PFSK-1 (cell line): ENCODE data around the gene DPM2.

Source experiments
- FOXP2 ChIP-seq: optimal IDR thresholded peaks from 2 replicates; pipeline ENCODE3; 2011; ENCODE audit warnings: borderline replicate concordance, control low read depth, inconsistent platforms; ENCODE audit not compliant: insufficient read depth; ENCODE audit errors: extremely low read length, extremely low read depth
- POLR2AphosphoS5 ChIP-seq: IDR thresholded peaks from 2 replicates; pipeline ENCODE4 v1.6.1; 2012; ENCODE audit warnings: low read depth, mild to moderate bottlenecking, control low read depth, low read length, moderate library complexity
- SIN3A ChIP-seq: IDR thresholded peaks from 2 replicates; pipeline ENCODE4 v1.6.1; 2012; ENCODE audit warnings: mild to moderate bottlenecking, low read length, moderate library complexity, borderline replicate concordance; ENCODE audit not compliant: insufficient read depth
- TAF1 ChIP-seq: IDR thresholded peaks from 2 replicates; pipeline ENCODE4 v1.6.1; 2012; ENCODE audit warnings: low read length, control low read depth, borderline replicate concordance; ENCODE audit not compliant: insufficient read depth
- TF ChIP-seq, protein P1 (sequence below), 2 experiments: IDR thresholded peaks; 2 replicates each; pipeline versions ENCODE4 v1.6.1 to v1.8.0; 2011 to 2012; ENCODE audit warnings: low read depth in 2 of 2, low read length in 2 of 2, control low read depth in 1 of 2, inconsistent platforms in 1 of 2, mild to moderate bottlenecking in 1 of 2, moderate library complexity in 1 of 2; ENCODE audit not compliant: insufficient read depth in 1 of 2

Gene DPM2

DNA sequence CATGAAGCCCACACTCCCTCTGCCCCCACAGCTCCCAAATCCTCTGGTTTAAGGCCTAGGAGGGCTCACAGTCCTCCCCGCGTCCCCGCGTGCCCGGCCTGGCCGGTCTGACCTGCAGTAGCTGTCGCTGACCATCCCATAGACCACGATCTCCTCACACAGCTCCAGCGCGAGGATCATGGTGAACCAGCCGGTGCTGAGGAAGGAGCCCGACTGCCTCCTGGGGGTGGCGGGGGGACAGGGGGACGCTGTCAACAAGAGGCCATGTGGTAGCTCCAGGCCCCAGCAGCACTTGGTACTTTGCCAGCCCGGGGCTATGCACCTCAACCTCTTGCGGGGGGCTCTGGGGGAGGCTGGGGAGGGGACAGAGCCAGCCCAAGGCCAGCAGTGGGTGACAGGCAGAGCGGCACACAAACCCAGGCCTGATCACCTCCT, 27.8 kb downstream of the DPM2 start:
- no peak for TF ChIP-seq POLR2AphosphoS5
- TF ChIP-seq, protein P1, sequence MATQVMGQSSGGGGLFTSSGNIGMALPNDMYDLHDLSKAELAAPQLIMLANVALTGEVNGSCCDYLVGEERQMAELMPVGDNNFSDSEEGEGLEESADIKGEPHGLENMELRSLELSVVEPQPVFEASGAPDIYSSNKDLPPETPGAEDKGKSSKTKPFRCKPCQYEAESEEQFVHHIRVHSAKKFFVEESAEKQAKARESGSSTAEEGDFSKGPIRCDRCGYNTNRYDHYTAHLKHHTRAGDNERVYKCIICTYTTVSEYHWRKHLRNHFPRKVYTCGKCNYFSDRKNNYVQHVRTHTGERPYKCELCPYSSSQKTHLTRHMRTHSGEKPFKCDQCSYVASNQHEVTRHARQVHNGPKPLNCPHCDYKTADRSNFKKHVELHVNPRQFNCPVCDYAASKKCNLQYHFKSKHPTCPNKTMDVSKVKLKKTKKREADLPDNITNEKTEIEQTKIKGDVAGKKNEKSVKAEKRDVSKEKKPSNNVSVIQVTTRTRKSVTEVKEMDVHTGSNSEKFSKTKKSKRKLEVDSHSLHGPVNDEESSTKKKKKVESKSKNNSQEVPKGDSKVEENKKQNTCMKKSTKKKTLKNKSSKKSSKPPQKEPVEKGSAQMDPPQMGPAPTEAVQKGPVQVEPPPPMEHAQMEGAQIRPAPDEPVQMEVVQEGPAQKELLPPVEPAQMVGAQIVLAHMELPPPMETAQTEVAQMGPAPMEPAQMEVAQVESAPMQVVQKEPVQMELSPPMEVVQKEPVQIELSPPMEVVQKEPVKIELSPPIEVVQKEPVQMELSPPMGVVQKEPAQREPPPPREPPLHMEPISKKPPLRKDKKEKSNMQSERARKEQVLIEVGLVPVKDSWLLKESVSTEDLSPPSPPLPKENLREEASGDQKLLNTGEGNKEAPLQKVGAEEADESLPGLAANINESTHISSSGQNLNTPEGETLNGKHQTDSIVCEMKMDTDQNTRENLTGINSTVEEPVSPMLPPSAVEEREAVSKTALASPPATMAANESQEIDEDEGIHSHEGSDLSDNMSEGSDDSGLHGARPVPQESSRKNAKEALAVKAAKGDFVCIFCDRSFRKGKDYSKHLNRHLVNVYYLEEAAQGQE (IDR thresholded peaks at IDR 0.05; ENCODE audit: insufficient read depth in 1 of 2, low read depth in 2 of 2, low read length in 2 of 2) = no peak
- no peak for TF ChIP-seq SIN3A
- TF ChIP-seq TAF1 = no peak
- no peak for TF ChIP-seq FOXP2

DNA sequence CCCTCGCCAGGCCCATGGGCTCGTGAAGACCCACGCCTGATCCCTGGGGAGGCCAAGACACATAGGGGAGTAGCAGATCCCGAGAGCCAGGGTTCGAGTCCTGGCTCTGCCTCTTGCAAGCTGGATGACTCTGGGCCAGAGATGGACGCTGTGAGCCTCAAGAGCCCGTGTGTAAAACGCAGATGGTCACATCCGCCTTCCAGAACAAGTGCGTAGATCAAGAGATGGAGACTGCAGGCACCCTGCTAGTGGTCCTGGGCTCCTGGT, 29.1 kb downstream of the DPM2 start:
- TF ChIP-seq TAF1 (no peak), FOXP2 (no peak), SIN3A (no peak), POLR2AphosphoS5 (no peak)
- TF ChIP-seq, protein P1 (IDR thresholded peaks at IDR 0.05; ENCODE audit: insufficient read depth in 1 of 2, low read depth in 2 of 2, low read length in 2 of 2) = no peak

DNA sequence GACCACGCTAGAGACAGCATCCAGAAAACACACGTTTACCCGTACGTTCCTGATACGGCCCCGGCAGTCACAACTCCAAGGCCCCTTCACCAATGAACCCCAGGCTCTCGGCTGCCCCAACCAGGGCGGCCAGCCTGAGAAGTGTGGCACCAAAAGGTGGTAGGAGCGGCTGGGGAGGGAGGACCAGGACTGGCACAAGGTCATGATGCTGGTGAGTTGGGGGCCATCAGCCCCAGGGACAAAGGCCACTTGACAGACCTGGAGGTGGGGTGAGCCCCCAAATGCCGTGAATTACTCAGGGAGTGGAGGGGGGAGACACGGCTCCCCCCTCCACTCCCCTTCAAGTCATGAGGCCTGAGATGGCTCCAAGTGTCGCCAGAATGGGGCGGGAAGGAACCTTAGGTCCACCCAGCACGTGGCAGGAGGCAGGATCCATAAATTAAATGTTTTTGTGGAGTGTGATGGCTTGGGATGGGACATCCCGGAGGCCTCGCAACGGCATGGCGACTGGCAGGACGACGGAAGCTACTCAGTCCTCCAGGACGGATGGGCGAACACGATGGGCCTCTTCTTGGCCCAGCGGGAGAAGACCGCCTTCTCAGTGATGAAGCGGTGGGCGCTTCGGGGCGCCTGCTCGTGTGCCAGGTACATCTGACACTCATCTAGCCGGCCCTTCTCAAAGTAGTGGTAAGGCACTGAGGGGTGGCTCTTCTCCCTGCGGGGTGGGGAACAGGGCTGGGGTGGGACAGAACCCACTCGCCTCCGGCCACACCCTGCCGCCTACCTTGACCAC, 29.6 kb downstream of the DPM2 start:
- TF ChIP-seq FOXP2 (no peak), TAF1 (no peak), SIN3A (no peak), POLR2AphosphoS5 (no peak)
- TF ChIP-seq, protein P1 (IDR thresholded peaks at IDR 0.05; ENCODE audit: insufficient read depth in 1 of 2, low read depth in 2 of 2, low read length in 2 of 2) = no peak

DNA sequence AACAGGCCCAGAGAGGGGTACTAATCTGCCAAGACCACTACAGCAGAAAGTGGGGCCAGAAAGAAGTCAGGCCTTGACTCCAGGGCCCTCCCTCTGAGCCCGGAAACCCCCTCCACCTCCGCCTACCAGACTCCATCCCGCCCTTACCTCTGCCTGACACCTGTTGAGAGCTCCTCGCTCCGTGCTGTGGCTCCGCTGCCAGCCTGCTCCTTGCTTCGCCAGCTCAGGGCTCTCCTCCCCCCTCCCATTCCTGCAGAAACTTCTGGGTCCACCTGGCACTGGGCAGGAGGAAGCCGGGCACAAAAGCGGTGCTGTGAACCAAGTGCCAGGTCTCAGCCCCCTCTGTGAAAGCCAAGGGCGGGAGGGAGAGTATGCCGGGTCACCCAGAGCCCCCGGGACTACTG, 31.9 kb downstream of the DPM2 start:
- TF ChIP-seq POLR2AphosphoS5 (no peak), TAF1 (no peak)

DNA sequence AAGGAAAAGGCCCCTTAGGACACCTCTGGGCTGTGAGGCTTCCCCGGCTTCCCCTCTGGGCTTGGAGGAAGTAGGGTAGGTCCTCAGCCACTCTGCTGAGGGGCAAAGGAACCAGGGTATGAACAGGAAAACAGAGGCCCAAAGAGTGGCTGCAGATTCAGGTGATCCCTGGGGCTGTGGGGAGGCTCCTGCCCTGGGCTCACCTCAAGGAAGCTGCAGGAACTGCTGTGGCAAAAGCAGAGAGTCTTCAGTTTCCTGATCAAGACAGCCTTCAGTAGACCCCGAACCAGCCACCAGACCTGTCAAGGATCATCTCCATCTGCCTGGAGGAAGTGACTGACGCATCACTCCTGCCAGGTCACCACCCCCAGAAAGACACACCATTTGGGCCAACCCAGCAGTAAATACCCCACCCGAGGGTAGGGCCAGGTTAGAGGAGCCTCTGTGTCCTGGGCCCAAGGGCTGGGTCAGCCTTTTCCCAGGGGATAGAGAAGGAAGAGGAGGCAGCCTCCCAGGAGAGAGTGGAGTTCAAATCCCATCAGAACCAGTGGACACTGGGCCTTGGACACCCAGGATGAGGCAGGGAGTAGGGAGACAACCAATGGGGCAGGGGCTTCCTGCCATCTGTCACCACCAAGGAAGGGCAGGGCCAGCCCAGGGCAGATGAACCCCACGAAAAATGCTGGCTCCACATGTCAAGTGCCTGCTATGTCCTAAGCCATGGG, 32.5 kb downstream of the DPM2 start:
- TF ChIP-seq SIN3A (no peak), FOXP2 (no peak), TAF1 (no peak), POLR2AphosphoS5 (no peak)
- TF ChIP-seq, protein P1 (IDR thresholded peaks at IDR 0.05; ENCODE audit: insufficient read depth in 1 of 2, low read depth in 2 of 2, low read length in 2 of 2) = no peak
